ENCODE results near the gene UNK.

Gene UNK

DNA sequence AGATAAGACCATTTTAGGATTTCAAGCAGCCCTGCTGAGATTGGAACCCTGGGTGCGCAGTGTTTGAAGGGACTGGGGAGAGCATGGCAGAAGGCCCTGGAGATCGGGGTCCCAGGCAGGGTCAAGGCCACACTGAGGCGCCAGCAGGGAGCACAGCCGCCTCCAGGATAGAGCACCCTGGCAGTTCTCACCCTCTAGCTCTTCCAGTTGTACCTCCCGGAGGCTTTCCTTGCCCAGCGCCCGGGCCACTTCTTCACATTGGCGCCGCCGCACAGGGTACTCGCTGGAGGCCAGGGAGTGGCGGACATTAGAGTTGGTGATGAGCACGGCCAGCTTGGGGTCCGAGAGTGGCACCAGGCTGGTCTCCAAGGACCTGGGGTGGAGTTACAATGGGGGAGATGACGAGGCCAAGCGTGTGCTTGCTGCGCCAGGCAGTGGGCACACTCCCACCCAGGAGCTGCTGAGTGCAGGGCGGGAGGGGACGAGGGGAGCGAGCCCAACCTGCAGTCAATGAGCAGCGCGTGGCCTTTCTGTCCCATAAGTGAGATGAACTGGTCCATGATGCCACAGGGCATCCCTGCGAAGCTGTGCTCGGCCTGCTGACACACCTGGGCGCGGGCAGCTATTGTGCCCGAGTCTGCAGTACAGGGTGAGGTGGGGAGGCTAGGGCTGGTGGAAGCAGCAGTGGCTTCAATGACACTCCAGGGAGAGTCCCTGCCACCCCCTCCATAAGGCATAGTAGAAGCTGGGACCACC lies 21.9 kb upstream of the UNK start:
- no peak for TF ChIP-seq EZH2phosphoT487 (IDR thresholded peaks at IDR 0.05; ENCODE audit: low read depth)
- TF ChIP-seq, protein P1, sequence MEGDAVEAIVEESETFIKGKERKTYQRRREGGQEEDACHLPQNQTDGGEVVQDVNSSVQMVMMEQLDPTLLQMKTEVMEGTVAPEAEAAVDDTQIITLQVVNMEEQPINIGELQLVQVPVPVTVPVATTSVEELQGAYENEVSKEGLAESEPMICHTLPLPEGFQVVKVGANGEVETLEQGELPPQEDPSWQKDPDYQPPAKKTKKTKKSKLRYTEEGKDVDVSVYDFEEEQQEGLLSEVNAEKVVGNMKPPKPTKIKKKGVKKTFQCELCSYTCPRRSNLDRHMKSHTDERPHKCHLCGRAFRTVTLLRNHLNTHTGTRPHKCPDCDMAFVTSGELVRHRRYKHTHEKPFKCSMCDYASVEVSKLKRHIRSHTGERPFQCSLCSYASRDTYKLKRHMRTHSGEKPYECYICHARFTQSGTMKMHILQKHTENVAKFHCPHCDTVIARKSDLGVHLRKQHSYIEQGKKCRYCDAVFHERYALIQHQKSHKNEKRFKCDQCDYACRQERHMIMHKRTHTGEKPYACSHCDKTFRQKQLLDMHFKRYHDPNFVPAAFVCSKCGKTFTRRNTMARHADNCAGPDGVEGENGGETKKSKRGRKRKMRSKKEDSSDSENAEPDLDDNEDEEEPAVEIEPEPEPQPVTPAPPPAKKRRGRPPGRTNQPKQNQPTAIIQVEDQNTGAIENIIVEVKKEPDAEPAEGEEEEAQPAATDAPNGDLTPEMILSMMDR (IDR thresholded peaks at IDR 0.05; ENCODE audit: low read depth, low read length): no peak
- no peak overlapping the region for H3K4me2 ChIP-seq (ENCODE audit: low read length)
- H3K9me3 ChIP-seq (ENCODE audit: insufficient read depth, low read length): no peaks in the 10 kb centered on the region
- peaks cover 11% of the 10 kb centered on the region for H3K4me1 ChIP-seq (ENCODE audit: low read length)
- H3K27me3 ChIP-seq (ENCODE audit: low read depth, low read length): no peaks in the 10 kb centered on the region
- H3K4me3 ChIP-seq (ENCODE audit: low read length): no peak overlapping the region
- no peak overlapping the region for H3K27ac ChIP-seq (ENCODE audit: low read length)
- H3K9ac ChIP-seq (ENCODE audit: low read length): no peak overlapping the region
- H2AFZ ChIP-seq (ENCODE audit: low read depth, low read length): no peak overlapping the region
- H4K20me1 ChIP-seq (ENCODE audit: insufficient read depth, low read length): no peaks in the 10 kb centered on the region
- peaks cover 3% of the 10 kb centered on the region for H3K36me3 ChIP-seq (replicated peaks; ENCODE audit: low read depth, low read length)
- no peaks in the 10 kb centered on the region for H3K79me2 ChIP-seq (ENCODE audit: low read length)

DNA sequence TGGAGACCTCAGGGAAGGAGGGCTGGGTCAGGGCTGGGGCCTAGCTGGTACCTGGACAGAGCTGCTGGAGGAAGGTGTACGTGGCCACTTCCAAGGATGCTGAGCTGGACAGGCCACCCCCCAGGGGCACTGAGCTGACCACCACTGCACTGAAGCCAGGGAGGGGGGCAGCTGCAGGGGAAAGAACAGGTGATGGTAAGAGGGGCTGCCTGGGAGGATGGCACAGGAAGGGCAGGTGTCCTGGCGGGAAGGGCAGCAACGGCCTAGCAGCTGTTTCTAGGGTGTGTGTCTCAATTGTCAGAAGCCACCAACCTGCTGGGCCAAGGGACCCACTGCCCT lies 21.4 kb upstream of the UNK start:
- Histone ChIP-seq H3K9ac (ENCODE audit: low read length) (no peak overlapping the region), H3K36me3 (replicated peaks; ENCODE audit: low read depth, low read length) (peaks cover 3% of the 10 kb centered on the region), H3K27me3 (ENCODE audit: low read depth, low read length) (no peaks in the 10 kb centered on the region), H3K9me3 (ENCODE audit: insufficient read depth, low read length) (no peaks in the 10 kb centered on the region), H2AFZ (ENCODE audit: low read depth, low read length) (no peak overlapping the region), H3K4me3 (ENCODE audit: low read length) (no peak overlapping the region), H3K4me1 (ENCODE audit: low read length) (peaks cover 11% of the 10 kb centered on the region), H3K4me2 (ENCODE audit: low read length) (no peak overlapping the region), H3K27ac (ENCODE audit: low read length) (no peak overlapping the region), H3K79me2 (ENCODE audit: low read length) (no peaks in the 10 kb centered on the region), H4K20me1 (ENCODE audit: insufficient read depth, low read length) (no peaks in the 10 kb centered on the region)
- TF ChIP-seq, protein P1 (IDR thresholded peaks at IDR 0.05; ENCODE audit: low read depth, low read length): no peak
- TF ChIP-seq EZH2phosphoT487 (IDR thresholded peaks at IDR 0.05; ENCODE audit: low read depth): no peak

DNA sequence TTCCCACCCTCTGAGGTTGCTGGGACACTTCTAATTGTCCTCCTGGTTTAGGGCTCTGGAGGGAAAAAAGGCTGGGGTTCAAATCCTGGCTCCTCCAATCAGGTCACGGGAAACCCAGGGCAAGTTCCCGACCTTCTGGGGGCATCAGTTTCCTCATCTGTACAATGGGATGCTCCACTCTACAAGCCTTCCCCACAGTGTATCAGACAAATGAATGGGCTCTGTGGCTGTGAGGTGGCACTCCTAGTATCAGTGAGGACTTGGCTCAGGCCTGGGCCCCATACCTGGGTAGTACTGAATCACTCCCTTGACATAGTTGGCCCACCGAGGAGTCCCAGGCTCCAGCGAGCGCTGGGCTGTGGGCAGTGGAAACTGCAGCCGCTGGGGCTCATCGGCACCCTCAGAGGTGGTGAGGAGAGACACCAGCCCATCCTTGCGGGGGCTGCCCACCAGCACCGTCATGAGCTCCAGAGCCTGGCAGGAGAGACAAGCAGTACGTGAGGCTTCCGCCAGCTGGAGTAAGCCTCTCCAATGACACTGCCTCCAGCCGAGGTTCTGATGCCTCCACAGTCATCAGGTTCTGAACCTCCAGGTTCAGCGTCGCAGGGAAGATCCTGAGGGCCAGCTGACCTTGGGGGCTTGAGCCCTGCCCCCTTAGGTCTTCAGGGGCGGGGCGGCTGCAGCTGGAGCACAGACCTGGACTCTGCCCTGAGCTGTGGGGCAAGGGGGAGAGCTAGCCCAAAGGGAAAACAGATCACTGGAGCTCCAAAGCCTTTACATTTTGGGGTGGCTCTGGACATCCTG lies 20.8 kb upstream of the UNK start:
- Histone ChIP-seq H3K9ac (ENCODE audit: low read length) (peak overlapping the region; percentile 86), H3K4me1 (ENCODE audit: low read length) (peaks cover 11% of the 10 kb centered on the region), H4K20me1 (ENCODE audit: insufficient read depth, low read length) (no peaks in the 10 kb centered on the region), H3K4me3 (ENCODE audit: low read length) (peak overlapping the region; percentile 84), H3K4me2 (ENCODE audit: low read length) (peak overlapping the region; percentile 94), H3K27ac (ENCODE audit: low read length) (no peak overlapping the region), H2AFZ (ENCODE audit: low read depth, low read length) (peak overlapping the region; percentile 60; the same call in 1 of the 2 replicates), H3K79me2 (ENCODE audit: low read length) (no peaks in the 10 kb centered on the region), H3K9me3 (ENCODE audit: insufficient read depth, low read length) (no peaks in the 10 kb centered on the region), H3K27me3 (ENCODE audit: low read depth, low read length) (no peaks in the 10 kb centered on the region), H3K36me3 (replicated peaks; ENCODE audit: low read depth, low read length) (peaks cover 3% of the 10 kb centered on the region)
- TF ChIP-seq, protein P1 (IDR thresholded peaks at IDR 0.05; ENCODE audit: low read depth, low read length): no peak
- TF ChIP-seq EZH2phosphoT487 (IDR thresholded peaks at IDR 0.05; ENCODE audit: low read depth): no peak

DNA sequence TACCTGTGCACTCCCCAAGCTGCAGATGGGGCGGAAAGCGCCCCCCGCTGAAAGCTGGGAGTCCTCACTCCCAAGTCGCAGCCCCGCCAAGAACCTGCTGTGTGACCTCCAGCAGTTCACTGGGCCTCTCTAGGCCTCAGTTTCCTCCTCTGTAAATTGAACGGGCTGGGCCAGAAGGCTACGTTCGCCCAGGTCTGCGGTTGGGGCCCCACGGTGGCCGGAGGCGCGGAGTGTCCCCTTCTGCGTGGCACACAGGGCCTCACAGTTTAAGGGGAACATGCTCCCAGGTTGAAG lies 20.2 kb upstream of the UNK start:
- H3K9ac ChIP-seq (ENCODE audit: low read length): peak overlapping the region; percentile 86
- H3K4me2 ChIP-seq (ENCODE audit: low read length): peak overlapping the region; percentile 94
- H3K4me1 ChIP-seq (ENCODE audit: low read length): peaks cover 11% of the 10 kb centered on the region
- peaks cover 3% of the 10 kb centered on the region for H3K36me3 ChIP-seq (replicated peaks; ENCODE audit: low read depth, low read length)
- no peaks in the 10 kb centered on the region for H3K79me2 ChIP-seq (ENCODE audit: low read length)
- H3K27ac ChIP-seq (ENCODE audit: low read length): no peak overlapping the region
- peak overlapping the region; percentile 60; the same call in 1 of the 2 replicates for H2AFZ ChIP-seq (ENCODE audit: low read depth, low read length)
- no peaks in the 10 kb centered on the region for H4K20me1 ChIP-seq (ENCODE audit: insufficient read depth, low read length)
- no peaks in the 10 kb centered on the region for H3K9me3 ChIP-seq (ENCODE audit: insufficient read depth, low read length)
- peak overlapping the region; percentile 84 for H3K4me3 ChIP-seq (ENCODE audit: low read length)
- no peaks in the 10 kb centered on the region for H3K27me3 ChIP-seq (ENCODE audit: low read depth, low read length)
- TF ChIP-seq, protein P1 (IDR thresholded peaks at IDR 0.05; ENCODE audit: low read depth, low read length): no peak
- no peak for TF ChIP-seq EZH2phosphoT487 (IDR thresholded peaks at IDR 0.05; ENCODE audit: low read depth)

All from OCI-LY3 (cell line).